B cell (primary cell): ENCODE results near the gene NHSL2. TPM values are rescaled to one million over a fixed set of nuclear protein-coding genes. Genes with fewer than 3 reads are reported as not detected.
A peak's percentile ranks its signal among the peaks of the same experiment; 100 is the strongest.

Experiments used
- ATAC-seq: fragments of 200-7000 bp; cut with Tn5 transposase; one replicate; pipeline ENCODE4 v1.10.0; 2021; ENCODE audit warnings: low read depth, mild to moderate bottlenecking, moderate number of reproducible peaks, moderate library complexity
- CTCF ChIA-PET: fragments of 350-600 bp; sonication (Branson Sonifier 250); formaldehyde crosslinking; loops from one replicate; lab custom pipeline; 2021; ENCODE audit warnings: antibody characterized with exemption, inconsistent platforms; lab: Charles Lee
- POLR2A ChIA-PET: fragments of 350-600 bp; sonication (Branson Sonifier 250); formaldehyde crosslinking; loops from one replicate; lab custom pipeline; 2021; ENCODE audit warnings: antibody characterized with exemption; lab: Charles Lee
- DNase-seq: peaks from one replicate; pipeline ENCODE4 v3.0.0; 2013
- H2AFZ ChIP-seq: 2 replicates; pipeline ENCODE4 v1.6.1; 2012; ENCODE audit warnings: mild to moderate bottlenecking, low read depth, low read length; ENCODE audit not compliant: insufficient read depth, poor library complexity, severe bottlenecking
- H3K27ac ChIP-seq, 2 donors: 1 replicate in 1 of 2; 2 replicates in 1 of 2; pipeline ENCODE4 v1.5.1; 2012 to 2013; ENCODE audit warnings: low read length in 2 of 2, mild to moderate bottlenecking in 2 of 2, moderate library complexity in 1 of 2
- H3K27me3 ChIP-seq, 4 experiments: fragments of 200-600 bp in 1 of 4; sonication (generic) in 1 of 4; replicated peaks in 1 of 4; 1 replicate in 2 of 4; 2 replicates in 2 of 4; pipeline versions ENCODE4 v1.6.1 to v1.7.0; 2013 to 2016; ENCODE audit warnings: low read length in 3 of 4, mild to moderate bottlenecking in 2 of 4, mixed read lengths in 1 of 4, moderate library complexity in 1 of 4; ENCODE audit not compliant: insufficient read depth in 4 of 4, control insufficient read depth in 3 of 4; ENCODE audit errors: control extremely low read depth in 1 of 4
- H3K36me3 ChIP-seq, 2 experiments: replicated peaks in 1 of 2; 1 replicate in 1 of 2; 2 replicates in 1 of 2; pipeline versions ENCODE4 v1.6.1 to v1.7.1; 2013; ENCODE audit warnings: low read length in 1 of 2; ENCODE audit not compliant: insufficient read depth in 2 of 2, control insufficient read depth in 1 of 2; ENCODE audit errors: control extremely low read depth in 1 of 2, extremely low read depth in 1 of 2
- H3K4me1 ChIP-seq, 2 donors: fragments of 200-600 bp in 1 of 2; sonication (generic) in 1 of 2; 1 replicate in 1 of 2; 2 replicates in 1 of 2; pipeline versions ENCODE4 v1.5.1 to v1.6.1; 2013 to 2017; ENCODE audit warnings: low read length in 2 of 2; ENCODE audit not compliant: control insufficient read depth in 2 of 2, insufficient read depth in 2 of 2
- H3K4me2 ChIP-seq: replicated peaks from 2 replicates; pipeline ENCODE3; 2012; ENCODE audit warnings: mild to moderate bottlenecking, low read depth, low read length; ENCODE audit not compliant: poor library complexity, severe bottlenecking
- H3K4me3 ChIP-seq, 5 experiments: fragments of 200-600 bp in 1 of 5; sonication (generic) in 1 of 5; 1 replicate in 3 of 5; 2 replicates in 2 of 5; pipeline versions ENCODE4 v1.5.1 to v1.7.0; 2011 to 2016; ENCODE audit warnings: low read length in 4 of 5, mild to moderate bottlenecking in 4 of 5, low read depth in 2 of 5, control low read depth in 1 of 5, moderate library complexity in 1 of 5; ENCODE audit not compliant: insufficient read depth in 1 of 5; ENCODE audit errors: control extremely low read depth in 1 of 5, extremely low read depth in 1 of 5
- H3K79me2 ChIP-seq: fragments of 200-600 bp; sonication (generic); one replicate; pipeline ENCODE4 v1.6.0; 2016; ENCODE audit warnings: low read length; ENCODE audit not compliant: control insufficient read depth, insufficient read depth
- H3K9ac ChIP-seq: fragments of 200-600 bp; sonication (generic); 2 replicates; pipeline ENCODE4 v1.6.1; 2017; ENCODE audit warnings: mild to moderate bottlenecking, low read length, moderate library complexity
- H3K9me3 ChIP-seq, 3 donors: one replicate each; pipeline versions ENCODE4 v1.6.1 to v1.7.1; 2013; ENCODE audit warnings: low read length in 2 of 3; ENCODE audit not compliant: control insufficient read depth in 2 of 3, insufficient read depth in 1 of 3; ENCODE audit errors: control extremely low read depth in 1 of 3
- H4K20me1 ChIP-seq: 2 replicates; pipeline ENCODE4 v1.6.0; 2012; ENCODE audit warnings: mild to moderate bottlenecking, low read length; ENCODE audit not compliant: insufficient read depth, control insufficient read depth, poor library complexity, severe bottlenecking
- H3K27ac Mint-ChIP-seq: one replicate; pipeline ENCODE4 v1.8.0; 2021; ENCODE audit warnings: mixed read lengths
- H3K27me3 Mint-ChIP-seq: one replicate; pipeline ENCODE4 v1.8.0; 2021; ENCODE audit warnings: mixed read lengths
- H3K4me1 Mint-ChIP-seq: one replicate; pipeline ENCODE4 v1.8.0; 2021; ENCODE audit warnings: mixed read lengths
- H3K4me3 Mint-ChIP-seq: one replicate; pipeline ENCODE4 v1.8.0; 2021; ENCODE audit warnings: mixed read lengths
- H3K9me3 Mint-ChIP-seq: one replicate; pipeline ENCODE4 v1.8.0; 2022; ENCODE audit warnings: mixed read lengths; ENCODE audit not compliant: insufficient read depth
- CTCF ChIP-seq: fragments of 200-600 bp; IDR thresholded peaks from one replicate; pipeline ENCODE4 v1.8.0; 2022; ENCODE audit warnings: antibody characterized with exemption, mild to moderate bottlenecking
- EZH2 ChIP-seq: IDR thresholded peaks from 2 replicates; pipeline ENCODE4 v1.6.1; 2012; ENCODE audit warnings: borderline replicate concordance, low read depth, mild to moderate bottlenecking, moderate library complexity, low read length; ENCODE audit not compliant: insufficient read depth, poor library complexity, severe bottlenecking
- WGBS: methylation state at CpG from one replicate; pipeline ENCODE4 v1.1.5; 2013; ENCODE audit warnings: missing lambda C conversion rate; ENCODE audit not compliant: insufficient coverage; 5-methylcytosine and 5-hydroxymethylcytosine counted together
- intact Hi-C: fragments of 100-400 bp; cut with micrococcal nuclease; formaldehyde crosslinking; loops from one replicate; pipeline ENCODE4 v1.10.0; 2022
- polyA plus RNA-seq: library from polyadenylated mRNA; depleted of rRNA; stranded (reverse); fragments of >200 nt; gene quantifications from 2 replicates; pipeline ENCODE4 v1.2.3, GENCODE V29; 2012
- total RNA-seq, 2 donors: library from RNA; stranded (reverse); fragments of 120-200 nt in 1 of 2; gene quantifications; 1 replicate in 1 of 2; 2 replicates in 1 of 2; pipeline versions ENCODE4 v1.2.3 to v1.2.4, GENCODE V29; 2013 to 2022

NHSL2 gene
- total and polyA plus RNA-seq, 2 donors (not counting 1 experiment from before 2014, with no cell fraction given): 0.16 to 1.7 TPM

GRCh38 chrX:72060196-72060920, 149.7 kb downstream of the NHSL2 start:
- ChIA-PET POLR2A (no interaction called here), CTCF (interaction anchor here (1.0 kb wide), 2 partner anchors 64 to 178 kb away, joined by 3 read pairs; partner anchors contain the start of gene ERCC6L)
- no peak for TF ChIP-seq CTCF
- no peak for TF ChIP-seq EZH2
- Mint-ChIP-seq H3K4me3 (no peak overlapping the region), H3K27me3 (peaks cover 12% of the 10 kb centered on the region), H3K9me3 (no peaks in the 10 kb centered on the region), H3K27ac (no peak overlapping the region), H3K4me1 (no peaks in the 10 kb centered on the region)
- intact Hi-C loops: no loop called here
- DNase-seq (peak; percentile 8), ATAC-seq (no peak)
- Histone ChIP-seq H3K4me1 (no peaks in the 10 kb centered on the region), H4K20me1 (no peaks in the 10 kb centered on the region), H3K27ac (no peak overlapping the region), H2AFZ (no peak overlapping the region), H3K9me3 (no peaks in the 10 kb centered on the region), H3K36me3 (no peaks in the 10 kb centered on the region), H3K79me2 (no peaks in the 10 kb centered on the region), H3K27me3 (peaks cover 0 to 3% (median 0%) of the 10 kb centered on the region in 4 experiments), H3K9ac (no peak overlapping the region), H3K4me3 (no peak overlapping the region), H3K4me2 (no peak overlapping the region)
- 74% methylated on average over 6 of the region's 8 CpGs for WGBS

- H3K4me3 Mint-ChIP-seq: no peak overlapping the region
- no peaks in the 10 kb centered on the region for H3K4me1 ChIP-seq
- ATAC-seq (no peak), DNase-seq (no peak)
- H3K4me1 Mint-ChIP-seq: no peaks in the 10 kb centered on the region
- H3K27ac Mint-ChIP-seq: no peak overlapping the region
- H3K27me3 Mint-ChIP-seq: peaks cover 19% of the 10 kb centered on the region
- H3K36me3 ChIP-seq: no peaks in the 10 kb centered on the region
- H3K9me3 ChIP-seq: no peaks in the 10 kb centered on the region
- no peaks in the 10 kb centered on the region for H3K79me2 ChIP-seq
- H4K20me1 ChIP-seq: no peaks in the 10 kb centered on the region
- H2AFZ ChIP-seq: no peak overlapping the region
- ChIA-PET POLR2A (no interaction called here), CTCF (interaction anchor here (1.0 kb wide), 2 partner anchors 64 to 177 kb away, joined by 3 read pairs; partner anchors contain the start of gene ERCC6L)
- intact Hi-C loops: no loop called here
- no peak overlapping the region for H3K4me2 ChIP-seq
- H3K9ac ChIP-seq: no peak overlapping the region
- H3K9me3 Mint-ChIP-seq: no peaks in the 10 kb centered on the region
- no peaks in the 10 kb centered on the region for H3K27me3 ChIP-seq
- no peak for TF ChIP-seq EZH2
- no peak for TF ChIP-seq CTCF
- H3K4me3 ChIP-seq: no peak overlapping the region
- WGBS: no CpG with 5 or more reads among the region's 5 CpGs
- no peak overlapping the region for H3K27ac ChIP-seq
Measured at GRCh38 chrX:72060921-72061490, 150.4 kb downstream of the NHSL2 start.
